ENCODE data around the gene CNN2.

Gene CNN2

DNA sequence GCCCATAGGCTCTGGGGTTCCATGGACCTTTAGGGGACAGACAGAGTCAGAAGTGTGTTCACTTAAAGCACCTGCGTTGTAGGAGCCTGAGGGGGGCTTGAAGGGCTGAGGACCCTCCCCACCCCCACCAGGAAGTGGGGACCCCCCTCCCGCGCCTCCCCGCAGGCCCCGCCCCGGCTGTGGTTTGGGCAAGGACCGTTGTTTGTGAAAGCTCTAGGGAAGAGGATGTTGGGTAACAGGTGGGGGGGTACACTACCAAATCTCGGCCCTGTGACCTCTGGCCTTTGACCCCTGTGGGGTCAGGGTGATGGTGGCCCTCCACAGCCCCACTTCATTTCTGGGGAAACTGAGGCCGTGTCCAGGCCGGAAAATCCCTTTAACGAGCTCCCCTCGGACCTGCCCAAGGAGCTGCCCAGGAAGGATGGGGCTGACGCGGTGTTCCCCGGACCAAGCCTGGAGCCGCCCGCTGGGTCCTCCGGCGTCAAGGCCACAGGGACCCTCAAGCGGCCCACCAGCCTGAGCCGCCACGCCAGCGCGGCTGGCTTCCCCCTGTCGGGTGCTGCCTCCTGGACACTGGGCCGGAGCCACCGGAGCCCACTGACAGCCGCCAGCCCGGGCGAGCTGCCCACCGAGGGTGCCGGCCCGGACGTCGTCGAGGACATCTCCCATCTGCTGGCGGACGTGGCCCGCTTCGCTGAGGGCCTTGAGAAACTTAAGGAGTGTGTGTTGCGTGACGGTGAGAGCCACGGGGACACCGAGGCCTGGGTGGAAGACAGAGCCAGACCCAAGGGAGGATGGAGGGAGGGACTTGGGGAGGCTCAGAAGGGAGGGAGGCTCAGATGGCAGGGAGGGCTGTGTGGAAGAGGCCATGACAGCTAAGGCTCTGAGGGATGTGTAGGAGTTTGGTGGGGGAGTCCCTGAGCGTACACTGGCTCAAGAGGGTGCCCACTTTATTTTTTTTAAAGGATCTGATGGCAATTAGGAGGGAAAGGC, 41.9 kb downstream of the CNN2 start:
- DNase-seq: no peak

- no peak for DNase-seq
These were observed 42.8 kb downstream of the CNN2 start for GRCh38 chr19:1069009-1069779.

DNA sequence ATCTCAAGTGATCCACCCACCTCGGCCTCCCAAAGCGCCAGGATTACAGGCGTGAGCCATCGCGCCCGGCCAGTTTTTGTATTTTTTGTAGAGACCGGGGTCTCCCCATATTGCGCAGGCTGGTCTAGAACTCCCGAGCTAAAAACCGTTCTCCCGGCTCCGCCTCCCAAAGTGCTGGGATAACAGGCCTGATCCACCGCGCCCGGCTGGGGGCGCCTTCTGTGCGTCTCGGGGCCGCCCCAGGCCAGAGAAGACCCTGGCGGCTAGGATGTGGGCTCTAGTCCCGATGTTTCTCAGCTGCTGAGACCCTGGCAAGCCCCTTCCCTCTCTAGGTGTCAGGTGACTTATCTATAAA, 44.1 kb downstream of the CNN2 start:
- no peak for DNase-seq

- no peak for DNase-seq
These were observed 44.8 kb downstream of the CNN2 start for GRCh38 chr19:1070931-1071791.

DNA sequence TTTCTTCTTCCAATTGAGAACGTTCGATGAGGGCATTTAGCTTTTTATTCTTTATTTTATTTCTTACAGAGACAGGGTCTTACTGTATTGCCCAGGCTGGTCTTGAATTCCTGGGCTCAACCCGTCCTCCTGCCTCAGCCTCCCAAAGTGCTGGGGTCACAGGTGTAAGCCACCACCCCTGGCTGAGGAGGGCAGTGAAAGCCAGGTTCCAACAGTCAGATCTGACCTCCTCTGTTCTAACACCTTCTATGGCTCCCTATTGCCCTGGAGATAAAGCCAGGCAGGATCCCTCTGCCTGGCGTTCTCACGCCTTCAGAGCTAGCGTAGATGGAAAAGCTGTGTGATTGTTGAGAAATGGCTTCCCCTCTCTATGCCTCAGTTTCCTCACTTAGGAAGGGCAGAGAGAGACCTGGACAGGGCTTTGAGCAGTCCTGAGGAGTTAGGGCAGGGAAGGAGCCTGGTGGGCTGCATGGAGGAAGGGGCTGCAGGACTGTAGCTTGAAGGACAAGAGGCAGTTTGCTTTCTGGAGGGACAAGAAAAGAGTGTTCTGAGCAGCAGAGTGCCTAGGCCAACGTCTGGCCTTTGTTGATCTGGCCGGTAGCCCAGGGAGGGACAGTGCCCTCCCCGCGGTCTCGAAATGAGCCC, 46.1 kb downstream of the CNN2 start:
- DNase-seq: no peak

- DNase-seq: no peak
These were observed 46.9 kb downstream of the CNN2 start for GRCh38 chr19:1073063-1073955.

GRCh38 chr19:1073956-1074517, 47.6 kb downstream of the CNN2 start:
- no peak for DNase-seq

GRCh38 chr19:1074544-1075283, 48.3 kb downstream of the CNN2 start:
- peak; percentile 27 for DNase-seq

DNA sequence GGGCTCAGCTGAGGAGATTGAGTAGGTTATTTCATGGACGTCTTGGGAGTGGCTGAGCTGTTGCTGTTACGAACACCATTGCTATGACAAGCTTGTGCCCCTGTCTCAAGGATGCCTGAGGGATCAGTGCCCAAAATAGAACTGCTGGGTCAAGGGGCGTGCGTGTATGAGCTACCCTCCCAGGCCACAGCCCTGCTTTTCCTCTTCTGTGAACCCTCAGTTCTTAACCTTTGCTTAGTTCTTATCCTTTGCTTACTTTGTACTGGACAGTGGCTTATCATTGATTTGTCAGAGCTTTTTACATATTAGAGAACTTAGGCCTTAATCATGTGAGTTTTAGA, 49.6 kb downstream of the CNN2 start:
- DNase-seq: no peak

- DNase-seq: no peak
These were observed 50.5 kb downstream of the CNN2 start for GRCh38 chr19:1076951-1077350.

- no peak for DNase-seq
These were observed 53.2 kb downstream of the CNN2 start for GRCh38 chr19:1079566-1080111.

DNA sequence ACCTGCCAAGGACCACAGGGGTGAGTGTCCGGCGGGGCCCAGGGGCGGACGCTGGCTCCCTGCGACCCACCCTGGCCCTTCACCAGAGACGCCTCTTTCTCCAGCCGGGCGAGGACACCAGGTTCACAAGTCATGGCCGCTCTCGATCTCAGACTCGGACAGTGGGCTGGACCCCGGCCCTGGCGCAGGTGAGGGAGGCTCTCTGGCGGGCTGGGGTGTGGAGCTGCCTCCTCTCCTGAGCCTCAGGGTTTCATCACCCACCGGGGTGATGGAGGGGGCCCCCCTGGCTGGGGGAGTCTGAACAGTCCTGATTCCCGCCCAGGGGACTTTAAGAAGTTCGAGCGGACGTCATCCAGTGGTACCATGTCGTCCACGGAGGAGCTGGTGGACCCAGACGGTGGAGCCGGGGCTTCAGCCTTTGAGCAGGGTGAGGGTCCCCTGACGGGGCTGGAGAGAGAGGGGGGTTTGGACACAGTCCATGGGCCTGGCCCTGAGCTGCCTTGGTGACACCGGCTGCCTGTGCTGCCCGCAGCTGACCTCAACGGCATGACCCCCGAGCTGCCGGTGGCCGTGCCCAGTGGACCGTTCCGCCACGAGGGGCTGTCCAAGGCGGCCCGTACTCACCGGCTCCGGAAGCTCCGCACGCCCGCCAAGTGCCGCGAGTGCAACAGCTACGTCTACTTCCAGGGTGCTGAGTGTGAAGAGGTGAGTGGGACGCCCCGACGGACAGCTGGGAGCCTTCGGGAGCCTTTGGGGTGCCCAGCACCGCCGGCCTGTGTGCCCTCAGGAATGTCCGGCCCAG, 54.2 kb downstream of the CNN2 start:
- no peak for DNase-seq

DNA sequence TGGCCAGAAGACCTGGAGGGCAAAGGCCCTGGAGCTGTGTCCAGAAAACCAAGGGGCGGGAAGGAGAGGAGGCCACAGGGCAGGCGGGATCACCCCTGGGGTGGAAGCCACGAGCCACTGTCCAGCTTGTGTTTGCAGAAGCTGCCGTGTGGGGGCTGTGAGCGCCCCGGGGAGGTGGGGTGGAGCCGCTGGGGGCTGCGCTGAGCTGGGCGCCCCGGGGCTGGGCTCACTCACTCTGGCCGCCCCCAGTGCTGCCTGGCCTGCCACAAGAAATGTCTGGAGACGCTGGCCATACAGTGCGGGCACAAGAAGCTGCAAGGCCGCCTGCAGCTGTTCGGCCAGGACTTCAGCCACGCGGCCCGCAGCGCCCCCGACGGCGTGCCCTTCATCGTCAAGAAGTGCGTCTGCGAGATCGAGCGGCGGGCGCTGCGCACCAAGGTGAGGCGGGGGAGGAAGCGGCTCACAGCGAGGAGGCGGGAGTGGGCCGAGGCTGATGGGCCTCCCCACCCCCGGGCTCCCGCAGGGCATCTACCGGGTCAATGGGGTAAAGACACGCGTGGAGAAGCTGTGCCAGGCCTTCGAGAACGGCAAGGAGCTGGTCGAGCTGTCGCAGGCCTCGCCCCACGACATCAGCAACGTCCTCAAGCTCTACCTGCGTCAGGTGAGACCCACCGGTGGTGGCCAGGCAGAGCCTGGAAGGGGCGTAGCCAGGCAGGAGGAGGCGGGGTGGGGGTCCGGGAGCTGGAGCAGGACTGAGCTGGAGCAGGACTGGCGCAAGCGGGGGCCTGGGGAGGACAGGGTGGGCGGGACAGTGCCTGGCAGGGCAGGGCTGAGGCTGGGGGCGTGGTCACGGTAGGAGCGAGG, 55.1 kb downstream of the CNN2 start:
- peak; percentile 32 for DNase-seq

DNA sequence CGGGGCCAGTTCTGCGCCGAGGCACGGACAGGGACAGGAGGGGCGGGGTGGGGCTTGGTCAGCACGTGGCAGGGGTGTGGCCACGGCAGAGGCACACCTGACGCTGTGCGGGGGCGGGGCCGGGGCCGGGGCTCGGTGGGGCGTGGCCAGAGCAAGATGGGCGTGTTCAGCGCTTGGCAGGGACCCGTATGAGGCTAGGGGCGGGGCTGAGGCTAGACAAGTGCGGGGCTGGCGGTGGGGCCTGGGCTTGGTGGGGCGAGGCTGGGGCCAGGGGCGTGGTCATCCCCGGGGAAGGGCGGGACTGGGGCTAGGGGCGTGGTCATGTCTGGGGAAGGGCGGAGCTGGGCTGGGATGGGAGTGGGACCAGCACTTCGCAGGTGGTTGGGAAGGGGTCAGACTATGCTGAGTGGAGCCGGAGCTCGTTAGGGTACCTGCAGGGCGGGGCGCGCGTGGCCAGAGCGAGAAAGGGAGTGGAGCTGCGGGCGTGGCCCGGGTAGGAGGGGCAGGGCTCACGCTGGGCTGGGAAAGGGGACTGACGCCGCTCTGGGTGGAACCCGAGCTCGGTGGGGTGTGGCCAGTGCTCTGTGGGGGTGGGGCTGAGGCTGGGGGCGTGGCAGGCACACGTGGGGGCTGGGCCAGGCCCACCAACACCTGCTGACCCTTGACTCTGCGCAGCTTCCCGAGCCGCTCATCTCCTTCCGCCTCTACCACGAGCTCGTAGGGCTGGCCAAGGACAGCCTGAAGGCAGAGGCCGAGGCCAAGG, 55.9 kb downstream of the CNN2 start:
- peak; percentile 82 for DNase-seq

GRCh38 chr19:1082928-1083816, 56.8 kb downstream of the CNN2 start:
- no peak for DNase-seq

Data from NCI-H526 treated with DMSO at 0.1 percent for 48 hours (cell line).